Measurements from ENCODE around the gene DLEC1. TPM values are rescaled to one million over a fixed set of nuclear protein-coding genes. Genes with fewer than 3 reads are reported as not detected.
A peak's percentile ranks its signal among the peaks of the same experiment; 100 is the strongest.

Gene DLEC1
- total and polyA plus RNA-seq, 9 of the 15 experiments (the other 6 are each of a cell fraction or from before 2014, with no cell fraction given) = 0.07 to 0.08 TPM; not detected in 7

DNA sequence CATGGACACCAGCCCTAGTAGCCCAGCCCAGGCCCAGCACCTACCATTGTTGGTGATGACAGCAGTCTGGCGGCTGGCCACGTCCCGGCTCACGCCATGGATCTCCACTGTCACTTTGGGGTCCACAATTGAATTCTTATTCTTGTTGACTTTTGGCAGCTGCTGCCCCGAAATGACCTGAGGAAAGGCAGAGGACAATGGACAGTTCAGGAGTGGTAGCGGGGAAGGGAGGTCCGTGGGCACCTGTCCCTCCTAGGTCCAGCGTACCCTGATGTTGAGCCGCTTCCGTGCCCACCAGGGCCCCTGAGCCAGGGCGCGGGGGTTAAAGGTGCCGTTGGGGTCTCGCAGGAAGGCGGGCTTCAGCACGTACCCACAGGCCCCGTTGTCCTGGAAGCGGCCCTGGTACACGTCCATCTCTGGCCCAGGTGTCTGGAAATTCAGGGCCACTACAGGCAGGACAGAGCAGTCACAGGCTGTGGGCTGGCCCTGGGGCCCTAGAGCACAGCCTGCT, 30.8 kb upstream of the DLEC1 start:
- no peak for FAIRE-seq
- TF ChIP-seq POLR2G (IDR thresholded peaks at IDR 0.05; ENCODE audit: low read depth, low read length) = peak; percentile 64
- TF ChIP-seq NFIC (IDR thresholded peaks at IDR 0.05) = 0 out of 2 replicates have a peak, but pooled peaks have one; percentile 19
- 0 out of 2 replicates have a peak, but pooled peaks have one; percentile 15 for TF ChIP-seq MYNN (IDR thresholded peaks at IDR 0.05)
- no peak for TF ChIP-seq MYNN (CRISPR knock-in tag; IDR thresholded peaks at IDR 0.05)
- TF ChIP-seq, protein P1, sequence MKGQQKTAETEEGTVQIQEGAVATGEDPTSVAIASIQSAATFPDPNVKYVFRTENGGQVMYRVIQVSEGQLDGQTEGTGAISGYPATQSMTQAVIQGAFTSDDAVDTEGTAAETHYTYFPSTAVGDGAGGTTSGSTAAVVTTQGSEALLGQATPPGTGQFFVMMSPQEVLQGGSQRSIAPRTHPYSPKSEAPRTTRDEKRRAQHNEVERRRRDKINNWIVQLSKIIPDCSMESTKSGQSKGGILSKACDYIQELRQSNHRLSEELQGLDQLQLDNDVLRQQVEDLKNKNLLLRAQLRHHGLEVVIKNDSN (CRISPR knock-in tag; IDR thresholded peaks at IDR 0.05) = no peak
- no peak for TF ChIP-seq ZBTB1 (CRISPR knock-in tag; IDR thresholded peaks at IDR 0.05; ENCODE audit: borderline replicate concordance, low read depth)
- TF ChIP-seq, protein P2, sequence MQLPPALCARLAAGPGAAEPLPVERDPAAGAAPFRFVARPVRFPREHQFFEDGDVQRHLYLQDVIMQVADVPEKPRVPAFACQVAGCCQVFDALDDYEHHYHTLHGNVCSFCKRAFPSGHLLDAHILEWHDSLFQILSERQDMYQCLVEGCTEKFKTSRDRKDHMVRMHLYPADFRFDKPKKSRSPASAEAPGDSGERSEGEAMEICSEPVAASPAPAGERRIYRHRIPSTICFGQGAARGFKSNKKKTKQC (CRISPR knock-in tag; IDR thresholded peaks at IDR 0.05) = no peak
- no peak for TF ChIP-seq CCAR2 (IDR thresholded peaks at IDR 0.05; ENCODE audit: low read depth, low read length)
- TF ChIP-seq POLR2A (conservative IDR thresholded peaks at IDR 0.05) = peak; percentile 25; the same call in 1 of the 2 replicates
- peaks cover 14% of the 10 kb centered on the region for H4K20me1 ChIP-seq (replicated peaks; ENCODE audit: control insufficient read depth, insufficient read depth, low read length)
- intact Hi-C loops (cut with micrococcal nuclease) = no loop called here
- peaks cover 10% of the 10 kb centered on the region for H3K9me1 ChIP-seq (ENCODE audit: control insufficient read depth, insufficient read depth, low read length)
- POLR2A ChIA-PET = interaction anchor here (0.7 kb wide), 1 partner anchor 28 kb away, joined by 5 read pairs; no protein-coding TSS in a partner anchor
- H3K4me3 ChIP-seq = no peak overlapping the region
- peaks cover 78% of the 10 kb centered on the region for H3K36me3 ChIP-seq (ENCODE audit: control insufficient read depth, insufficient read depth, low read length)
- H3K79me2 ChIP-seq (ENCODE audit: control insufficient read depth, insufficient read depth, low read length) = no peaks in the 10 kb centered on the region
- no peak overlapping the region for H2AFZ ChIP-seq (ENCODE audit: low read depth, low read length)
- CTCF ChIA-PET (ENCODE audit: low intra/inter-chr PET ratio) = no interaction called here
- in situ Hi-C loops (cut with MboI) = no loop called here
- no TSS peak for BruUV-seq (replicated peaks)
- DNase-seq (ENCODE audit: extremely low read depth in 1 of 4, low spot score in 3 of 4) = no peak
- H3K9ac ChIP-seq (ENCODE audit: insufficient read depth in 1 of 2, low read depth in 2 of 2, low read length in 2 of 2) = no peak overlapping the region
- peaks cover 6 to 50% of the 10 kb centered on the region in 2 experiments; a peak in 4 of 5 replicates for H3K4me1 ChIP-seq (replicated peaks in 1 of 2; ENCODE audit: control insufficient read depth in 2 of 2, insufficient read depth in 2 of 2, low read length in 2 of 2)
- no peak overlapping the region for H3K27ac ChIP-seq (ENCODE audit: extremely low read depth, low read depth, low read length)
- H3K4me2 ChIP-seq (ENCODE audit: insufficient read depth, low read length) = no peak overlapping the region
- 96% methylated on average over 19 of the region's 19 CpGs for WGBS (ENCODE audit: insufficient coverage, low coverage, missing lambda C conversion rate)
- ATAC-seq = no peak
- no peaks in the 10 kb centered on the region for H3K27me3 ChIP-seq (ENCODE audit: control insufficient read depth in 2 of 2, insufficient read depth in 2 of 2, low read length in 2 of 2)
- H3K9me3 ChIP-seq (replicated peaks; ENCODE audit: control insufficient read depth, insufficient read depth, low read depth, low read length) = no peaks in the 10 kb centered on the region
